ENCODE measurements around the gene GPNMB. TPM values are rescaled to one million over a fixed set of nuclear protein-coding genes. Genes with fewer than 3 reads are reported as not detected.
A peak's percentile ranks its signal among the peaks of the same experiment; 100 is the strongest.

GPNMB gene
- total RNA-seq, 2 experiments from 2014 or later: 0.21 to 0.29 TPM

DNA sequence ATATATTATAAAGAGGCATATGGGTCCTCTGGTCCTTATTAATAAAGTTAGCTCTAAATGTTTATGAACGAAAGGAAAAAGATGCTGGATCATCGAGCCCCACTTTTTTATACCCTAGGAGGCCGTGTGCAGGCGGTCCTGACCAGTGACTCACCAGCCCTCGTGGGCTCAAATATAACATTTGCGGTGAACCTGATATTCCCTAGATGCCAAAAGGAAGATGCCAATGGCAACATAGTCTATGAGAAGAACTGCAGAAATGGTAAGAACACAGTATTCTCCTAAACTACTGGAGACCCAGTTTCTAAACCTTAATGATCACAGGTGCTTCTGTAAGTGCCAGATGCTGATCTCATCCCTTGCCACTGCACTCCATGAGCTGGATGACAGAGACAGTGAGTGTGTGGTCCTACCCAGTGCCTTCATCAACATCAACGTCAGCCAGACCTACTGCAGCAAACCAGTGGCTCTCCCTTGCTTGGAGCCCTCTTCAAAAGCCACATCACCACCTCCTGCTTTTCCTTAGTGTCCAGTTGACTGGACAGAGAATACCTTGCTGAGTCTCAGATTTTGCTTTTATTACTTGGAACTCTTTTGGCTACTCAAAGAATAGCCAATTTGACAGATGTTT is 7.6 kb downstream of the GPNMB start:
- Mint-ChIP-seq H3K36me3 (ENCODE audit: low read depth) (no peaks in the 10 kb centered on the region), H3K4me1 (ENCODE audit: low read depth) (no peaks in the 10 kb centered on the region), H3K9me3 (ENCODE audit: insufficient read depth) (no peaks in the 10 kb centered on the region), H3K27me3 (ENCODE audit: low read depth) (peaks cover 48% of the 10 kb centered on the region), H3K4me3 (no peak overlapping the region), H3K27ac (no peak overlapping the region)
- DNase-seq (no peak), ATAC-seq (no peak)
- POLR2A ChIA-PET: no interaction called here
- CTCF ChIA-PET: interaction anchor here (1.0 to 1.5 kb wide), 2 partner anchors 8 to 24 kb away, joined by 3 read pairs; no protein-coding TSS in a partner anchor

DNA sequence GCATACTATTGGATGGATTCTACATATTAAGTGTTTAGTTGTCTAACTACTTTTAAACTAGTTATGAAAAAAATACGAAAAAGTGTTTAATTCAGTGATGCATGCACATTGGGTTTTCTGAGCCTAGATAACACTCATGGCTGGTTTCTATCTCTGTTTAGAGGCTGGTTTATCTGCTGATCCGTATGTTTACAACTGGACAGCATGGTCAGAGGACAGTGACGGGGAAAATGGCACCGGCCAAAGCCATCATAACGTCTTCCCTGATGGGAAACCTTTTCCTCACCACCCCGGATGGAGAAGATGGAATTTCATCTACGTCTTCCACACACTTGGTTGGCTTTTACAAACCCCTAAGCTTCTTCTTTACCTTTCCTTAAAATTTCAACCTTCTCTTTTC is 10.2 kb downstream of the GPNMB start:
- POLR2A ChIA-PET: no interaction called here
- H3K36me3 Mint-ChIP-seq (ENCODE audit: low read depth): no peaks in the 10 kb centered on the region
- no peaks in the 10 kb centered on the region for H3K9me3 Mint-ChIP-seq (ENCODE audit: insufficient read depth)
- DNase-seq (no peak), ATAC-seq (no peak)
- peaks cover 27% of the 10 kb centered on the region for H3K27me3 Mint-ChIP-seq (ENCODE audit: low read depth)
- no peaks in the 10 kb centered on the region for H3K4me1 Mint-ChIP-seq (ENCODE audit: low read depth)
- no peak overlapping the region for H3K27ac Mint-ChIP-seq
- H3K4me3 Mint-ChIP-seq: no peak overlapping the region
- CTCF ChIA-PET: no interaction called here

DNA sequence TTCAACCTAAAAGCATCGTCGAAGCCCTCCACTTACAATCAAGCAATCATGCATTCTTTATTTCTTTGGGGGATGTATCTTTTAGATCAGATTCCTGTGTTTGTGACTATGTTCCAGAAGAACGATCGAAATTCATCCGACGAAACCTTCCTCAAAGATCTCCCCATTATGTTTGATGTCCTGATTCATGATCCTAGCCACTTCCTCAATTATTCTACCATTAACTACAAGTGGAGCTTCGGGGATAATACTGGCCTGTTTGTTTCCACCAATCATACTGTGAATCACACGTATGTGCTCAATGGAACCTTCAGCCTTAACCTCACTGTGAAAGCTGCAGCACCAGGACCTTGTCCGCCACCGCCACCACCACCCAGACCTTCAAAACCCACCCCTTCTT is 13.8 kb downstream of the GPNMB start:
- Mint-ChIP-seq H3K4me1 (ENCODE audit: low read depth) (no peaks in the 10 kb centered on the region), H3K9me3 (ENCODE audit: insufficient read depth) (no peaks in the 10 kb centered on the region), H3K27ac (no peak overlapping the region), H3K36me3 (ENCODE audit: low read depth) (no peaks in the 10 kb centered on the region), H3K4me3 (no peak overlapping the region), H3K27me3 (ENCODE audit: low read depth) (peaks cover 12% of the 10 kb centered on the region)
- DNase-seq (no peak), ATAC-seq (no peak)
- POLR2A ChIA-PET: no interaction called here
- CTCF ChIA-PET: interaction anchor here (1.2 to 3.8 kb wide), 5 partner anchors 12 to 286 kb away, joined by 3 to 26 read pairs (median 4); no protein-coding TSS in a partner anchor

DNA sequence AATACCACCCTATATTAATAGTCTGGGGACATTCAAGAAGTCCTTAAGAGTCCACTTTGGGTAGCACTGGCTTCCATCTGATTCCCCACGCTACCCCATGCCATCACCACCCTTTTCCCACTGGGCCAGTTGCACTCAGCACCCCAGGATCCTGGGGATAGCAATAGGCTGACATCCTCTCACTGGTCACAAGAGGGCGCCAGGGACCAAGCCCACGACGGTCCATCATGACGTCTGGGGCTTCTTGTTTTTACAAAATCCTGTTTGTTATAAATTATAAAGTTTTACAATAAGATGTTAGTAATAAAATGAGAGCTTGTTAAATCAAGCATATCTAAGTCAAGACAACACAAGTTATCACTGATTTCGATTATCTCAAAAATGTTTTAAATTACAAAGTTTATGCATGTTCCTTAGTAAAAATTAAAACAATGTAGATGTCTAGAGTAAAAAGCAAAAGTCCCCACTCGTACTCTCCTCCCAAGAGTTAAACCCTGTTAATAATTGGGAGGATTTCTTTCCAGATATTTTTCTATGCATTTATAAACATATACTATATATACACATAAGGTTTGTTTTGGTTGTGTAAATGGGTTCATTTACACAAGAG is 15.4 kb downstream of the GPNMB start:
- Mint-ChIP-seq H3K27me3 (ENCODE audit: low read depth) (peaks cover 7% of the 10 kb centered on the region), H3K4me1 (ENCODE audit: low read depth) (no peaks in the 10 kb centered on the region), H3K9me3 (ENCODE audit: insufficient read depth) (no peaks in the 10 kb centered on the region), H3K27ac (no peak overlapping the region), H3K36me3 (ENCODE audit: low read depth) (no peaks in the 10 kb centered on the region), H3K4me3 (no peak overlapping the region)
- peak; percentile 94 for ATAC-seq
- ChIA-PET POLR2A (no interaction called here), CTCF (interaction anchor here (0.6 to 3.8 kb wide), 9 partner anchors 8 to 285 kb away, joined by 3 to 54 read pairs (median 3); no protein-coding TSS in a partner anchor)
- peak; percentile 73 for DNase-seq

DNA sequence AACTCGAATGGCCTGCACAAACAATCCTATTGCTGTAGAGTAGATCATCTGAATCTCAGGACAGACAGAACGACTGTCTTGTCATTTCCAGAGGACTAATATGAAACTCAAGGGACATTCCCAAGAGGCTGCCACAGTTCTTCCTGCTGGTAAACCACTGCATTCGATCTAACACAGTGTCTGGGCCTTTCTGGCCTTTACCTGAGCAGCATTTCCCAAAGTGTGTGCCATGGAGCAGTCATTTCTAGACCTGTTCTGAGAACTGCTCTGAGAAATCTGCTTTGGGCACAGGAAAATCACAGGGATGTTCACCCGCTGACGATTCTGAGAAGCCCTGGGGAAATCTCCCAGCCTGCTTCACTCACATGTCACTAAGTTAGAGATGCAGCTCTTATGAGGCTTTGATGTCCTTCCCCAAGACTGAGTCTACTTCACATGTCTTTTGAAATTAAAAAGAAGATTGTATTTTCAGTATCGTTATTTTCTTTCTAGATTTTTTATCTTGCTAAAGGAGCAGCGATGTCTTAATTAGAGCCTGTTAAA is 18.4 kb downstream of the GPNMB start:
- Mint-ChIP-seq H3K36me3 (ENCODE audit: low read depth) (no peaks in the 10 kb centered on the region), H3K27me3 (ENCODE audit: low read depth) (peaks cover 3% of the 10 kb centered on the region), H3K4me3 (no peak overlapping the region), H3K27ac (no peak overlapping the region), H3K9me3 (ENCODE audit: insufficient read depth) (no peaks in the 10 kb centered on the region), H3K4me1 (ENCODE audit: low read depth) (no peaks in the 10 kb centered on the region)
- ATAC-seq: no peak
- ChIA-PET CTCF (interaction anchor here (1.6 to 3.8 kb wide), 3 partner anchors 7 to 280 kb away, joined by 4 to 54 read pairs (median 8); no protein-coding TSS in a partner anchor), POLR2A (no interaction called here)
- DNase-seq: no peak

DNA sequence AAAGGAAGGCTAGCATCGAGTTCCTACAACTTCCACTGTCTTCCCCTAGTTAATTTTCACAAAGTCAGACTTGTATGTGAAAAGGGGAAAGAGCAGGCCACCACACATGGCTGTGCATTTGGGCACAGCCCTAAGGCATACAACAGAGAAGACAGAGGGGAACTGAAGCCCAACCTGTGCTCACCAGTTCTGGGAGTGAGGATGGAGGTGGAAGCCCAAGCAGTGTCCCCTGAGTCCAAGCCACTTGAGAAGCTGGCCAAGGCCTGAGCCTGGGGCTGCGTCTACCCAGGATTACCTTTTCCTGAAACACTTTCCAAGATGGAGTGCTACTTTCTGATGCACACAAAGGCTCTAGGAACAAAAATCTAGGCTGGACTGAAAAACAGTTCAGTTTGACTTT is 20.3 kb downstream of the GPNMB start:
- CTCF ChIA-PET: interaction anchor here (0.9 kb wide), 1 partner anchor 181 kb away, joined by 3 read pairs; no protein-coding TSS in a partner anchor
- DNase-seq (no peak), ATAC-seq (no peak)
- POLR2A ChIA-PET: no interaction called here
- no peak overlapping the region for H3K4me3 Mint-ChIP-seq
- no peaks in the 10 kb centered on the region for H3K36me3 Mint-ChIP-seq (ENCODE audit: low read depth)
- H3K9me3 Mint-ChIP-seq (ENCODE audit: insufficient read depth): no peaks in the 10 kb centered on the region
- peaks cover 3% of the 10 kb centered on the region for H3K27me3 Mint-ChIP-seq (ENCODE audit: low read depth)
- H3K27ac Mint-ChIP-seq: no peak overlapping the region
- no peaks in the 10 kb centered on the region for H3K4me1 Mint-ChIP-seq (ENCODE audit: low read depth)

DNA sequence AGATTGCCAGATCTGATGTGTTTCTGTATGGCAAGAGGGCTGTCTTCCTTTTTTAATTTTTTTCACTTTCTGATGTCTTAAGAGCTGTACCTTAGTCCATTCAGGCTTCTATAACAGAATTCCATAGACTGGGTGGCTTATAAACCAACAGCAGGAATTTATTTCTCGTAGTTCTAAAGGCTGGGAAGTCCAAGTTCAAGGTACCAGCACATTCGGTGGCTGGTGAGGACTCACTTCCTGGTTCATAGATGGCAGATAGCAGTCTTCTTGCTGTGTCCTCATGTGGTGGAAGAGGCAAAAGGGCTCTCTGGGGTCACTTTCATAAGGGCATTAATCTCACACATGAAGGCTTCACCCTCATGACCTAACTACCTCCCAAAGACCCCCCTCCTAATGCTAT is 20.8 kb downstream of the GPNMB start:
- DNase-seq (no peak), ATAC-seq (no peak)
- H3K9me3 Mint-ChIP-seq (ENCODE audit: insufficient read depth): no peaks in the 10 kb centered on the region
- no peaks in the 10 kb centered on the region for H3K4me1 Mint-ChIP-seq (ENCODE audit: low read depth)
- H3K4me3 Mint-ChIP-seq: no peak overlapping the region
- no peak overlapping the region for H3K27ac Mint-ChIP-seq
- ChIA-PET CTCF (interaction anchor here (0.9 to 1.6 kb wide), 3 partner anchors 11 to 181 kb away, joined by 3 read pairs; no protein-coding TSS in a partner anchor), POLR2A (no interaction called here)
- H3K36me3 Mint-ChIP-seq (ENCODE audit: low read depth): no peaks in the 10 kb centered on the region
- H3K27me3 Mint-ChIP-seq (ENCODE audit: low read depth): peaks cover 6% of the 10 kb centered on the region

DNA sequence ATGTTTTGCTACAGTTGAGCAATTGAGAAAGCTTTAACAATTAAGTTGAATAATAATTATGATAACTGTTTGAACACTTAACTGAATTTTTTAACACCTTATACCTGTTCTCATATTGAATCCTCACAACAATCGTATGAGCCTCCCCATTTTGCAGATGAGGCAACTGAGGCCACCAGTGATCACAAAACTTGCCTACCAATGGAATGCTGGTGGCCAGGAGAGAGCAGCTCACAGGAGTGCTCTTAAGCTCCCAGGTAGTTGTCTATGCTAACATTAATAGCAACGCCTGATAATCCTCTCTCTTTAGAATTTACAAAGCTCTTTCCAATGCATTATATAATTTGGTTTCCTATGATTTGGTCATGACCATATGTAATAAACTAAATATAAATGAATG is 21.6 kb downstream of the GPNMB start:
- Mint-ChIP-seq H3K27ac (no peak overlapping the region), H3K27me3 (ENCODE audit: low read depth) (peaks cover 9% of the 10 kb centered on the region), H3K4me1 (ENCODE audit: low read depth) (peaks cover 4% of the 10 kb centered on the region), H3K9me3 (ENCODE audit: insufficient read depth) (no peaks in the 10 kb centered on the region), H3K4me3 (no peak overlapping the region), H3K36me3 (ENCODE audit: low read depth) (no peaks in the 10 kb centered on the region)
- DNase-seq (no peak), ATAC-seq (no peak)
- CTCF ChIA-PET: interaction anchor here (0.8 to 1.6 kb wide), 4 partner anchors 10 to 277 kb away, joined by 3 to 6 read pairs (median 3); no protein-coding TSS in a partner anchor
- POLR2A ChIA-PET: interaction anchor here (0.7 kb wide), 1 partner anchor 31 kb away, joined by 3 read pairs; no protein-coding TSS in a partner anchor

DNA sequence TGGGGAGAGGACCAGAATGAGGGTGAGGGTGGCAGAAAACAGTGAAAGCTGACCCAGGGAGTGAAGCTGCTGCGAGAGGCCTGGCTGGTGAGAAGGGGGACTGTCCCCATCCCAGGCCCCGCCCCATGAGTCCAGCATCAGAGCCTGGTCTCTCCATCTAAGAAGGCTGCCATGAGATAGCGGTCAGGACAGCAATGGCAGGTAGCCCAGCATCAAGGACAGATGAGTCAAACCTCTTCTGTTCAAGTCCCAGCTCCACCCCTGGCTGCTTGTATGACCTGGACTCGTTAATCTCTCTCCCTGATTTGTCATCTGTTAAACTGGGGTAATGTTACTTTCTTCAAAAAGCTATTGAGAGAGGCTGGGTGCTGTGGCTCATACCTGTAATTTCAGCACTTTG is 22.2 kb downstream of the GPNMB start:
- no peak for DNase-seq
- POLR2A ChIA-PET: interaction anchor here (0.7 kb wide), 1 partner anchor 31 kb away, joined by 3 read pairs; no protein-coding TSS in a partner anchor
- Mint-ChIP-seq H3K36me3 (ENCODE audit: low read depth) (no peaks in the 10 kb centered on the region), H3K27ac (no peak overlapping the region), H3K4me1 (ENCODE audit: low read depth) (peaks cover 9% of the 10 kb centered on the region), H3K9me3 (ENCODE audit: insufficient read depth) (no peaks in the 10 kb centered on the region), H3K27me3 (ENCODE audit: low read depth) (peaks cover 9% of the 10 kb centered on the region), H3K4me3 (no peak overlapping the region)
- no peak for ATAC-seq
- CTCF ChIA-PET: interaction anchor here (0.7 to 1.6 kb wide), 5 partner anchors 10 to 278 kb away, joined by 3 to 6 read pairs (median 3); no protein-coding TSS in a partner anchor

DNA sequence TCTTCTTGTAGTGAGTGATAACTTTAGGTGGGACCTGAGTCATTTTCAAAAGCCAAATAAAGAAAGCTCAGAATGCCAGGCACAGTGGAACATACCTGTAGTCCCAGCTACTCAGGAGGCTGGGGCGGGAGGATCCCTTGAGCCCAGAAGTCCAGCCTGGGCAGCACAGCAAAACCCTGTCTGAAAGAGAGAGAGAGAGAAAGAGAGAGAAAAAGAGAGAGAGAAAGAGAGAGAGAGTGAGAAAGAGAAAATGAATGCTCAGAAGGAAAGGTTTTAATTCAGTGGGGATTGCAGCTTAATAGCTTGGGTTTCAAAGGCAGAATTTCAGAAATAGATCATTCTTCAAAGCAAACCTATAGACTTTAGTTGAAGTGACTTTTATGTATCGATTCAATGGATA is 25.7 kb downstream of the GPNMB start:
- DNase-seq: no peak
- Mint-ChIP-seq H3K9me3 (ENCODE audit: insufficient read depth) (no peaks in the 10 kb centered on the region), H3K27ac (no peak overlapping the region), H3K4me3 (no peak overlapping the region), H3K27me3 (ENCODE audit: low read depth) (peaks cover 9% of the 10 kb centered on the region), H3K36me3 (ENCODE audit: low read depth) (no peaks in the 10 kb centered on the region), H3K4me1 (ENCODE audit: low read depth) (peaks cover 14% of the 10 kb centered on the region)
- no peak for ATAC-seq
- ChIA-PET CTCF (interaction anchor here (0.6 to 9.1 kb wide), 49 partner anchors 9 to 440 kb away, joined by 3 to 138 read pairs (median 4); partner anchors contain the start of genes KLHL7 and MALSU1), POLR2A (no interaction called here)

DNA sequence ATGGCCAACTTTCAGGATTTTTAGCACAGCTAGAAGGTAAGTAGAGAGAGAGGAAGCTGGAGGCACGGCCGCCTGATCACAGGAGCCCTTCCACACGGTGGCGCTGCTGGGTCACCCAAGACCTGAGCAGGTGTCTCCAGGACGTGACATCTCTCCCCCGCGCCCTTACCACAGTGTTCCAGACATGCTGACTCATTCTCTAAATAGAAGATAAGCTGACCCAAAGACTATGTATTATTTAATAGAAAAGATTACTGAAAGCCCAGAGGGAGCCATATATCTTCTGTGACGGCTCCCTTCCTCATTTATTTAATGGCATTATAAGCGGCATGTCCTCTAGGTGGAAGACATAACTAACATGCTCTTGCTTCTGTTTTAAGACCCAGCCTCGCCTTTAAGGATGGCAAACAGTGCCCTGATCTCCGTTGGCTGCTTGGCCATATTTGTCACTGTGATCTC is 26.6 kb downstream of the GPNMB start:
- DNase-seq (peak; percentile 94), ATAC-seq (peak; percentile 99)
- POLR2A ChIA-PET: interaction anchor here (0.5 to 1.8 kb wide), 2 partner anchors 26 to 251 kb away, joined by 3 to 6 read pairs; partner anchors contain the start of gene MALSU1
- Mint-ChIP-seq H3K36me3 (ENCODE audit: low read depth) (no peaks in the 10 kb centered on the region), H3K27me3 (ENCODE audit: low read depth) (peaks cover 9% of the 10 kb centered on the region), H3K9me3 (ENCODE audit: insufficient read depth) (no peaks in the 10 kb centered on the region), H3K27ac (peak overlapping the region; percentile 33), H3K4me1 (ENCODE audit: low read depth) (peaks cover 15% of the 10 kb centered on the region), H3K4me3 (peak overlapping the region; percentile 67)
- CTCF ChIA-PET: interaction anchor here (0.6 to 9.1 kb wide), 62 partner anchors 10 to 440 kb away, joined by 3 to 138 read pairs (median 4); partner anchors contain the start of genes KLHL7 and MALSU1
